Measurements from ENCODE around the gene SLC39A9. TPM values are rescaled to one million over a fixed set of nuclear protein-coding genes. Genes with fewer than 3 reads are reported as not detected.
"Not testable (repeated sequence)": the region's sequence is repeated elsewhere in the genome, so short reads cannot be mapped to it uniquely, and the experiment has no call there.

SLC39A9 gene
- total RNA-seq, 1 donor from 2014 or later: 18.0 TPM

DNA sequence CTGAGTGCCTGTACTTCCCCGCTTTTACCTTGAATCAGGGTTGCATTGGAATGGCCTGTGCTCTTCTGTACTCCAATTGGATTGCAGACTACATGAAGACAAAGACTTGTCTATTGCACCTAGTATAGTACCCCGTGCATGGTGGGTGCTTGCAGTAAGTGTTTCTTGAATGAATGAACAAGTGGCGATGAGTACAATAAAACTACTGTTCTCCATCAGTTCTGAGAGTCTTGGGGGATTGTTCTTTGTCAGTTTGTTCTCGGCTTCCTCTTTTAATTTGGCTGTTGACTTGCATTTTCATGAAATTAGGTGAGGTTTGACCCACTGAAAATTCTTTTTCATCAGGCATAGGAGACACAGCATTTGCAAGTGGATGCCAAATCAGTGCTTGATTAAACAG is 34.5 kb upstream of the SLC39A9 start:
- intact Hi-C loops (cut with DNase I): loop anchor here (1.0 kb wide), 1 partner anchor 122 kb away; no protein-coding TSS in a partner anchor
- DNase-seq (ENCODE audit: missing footprints) (no peak), ATAC-seq (no peak)

DNA sequence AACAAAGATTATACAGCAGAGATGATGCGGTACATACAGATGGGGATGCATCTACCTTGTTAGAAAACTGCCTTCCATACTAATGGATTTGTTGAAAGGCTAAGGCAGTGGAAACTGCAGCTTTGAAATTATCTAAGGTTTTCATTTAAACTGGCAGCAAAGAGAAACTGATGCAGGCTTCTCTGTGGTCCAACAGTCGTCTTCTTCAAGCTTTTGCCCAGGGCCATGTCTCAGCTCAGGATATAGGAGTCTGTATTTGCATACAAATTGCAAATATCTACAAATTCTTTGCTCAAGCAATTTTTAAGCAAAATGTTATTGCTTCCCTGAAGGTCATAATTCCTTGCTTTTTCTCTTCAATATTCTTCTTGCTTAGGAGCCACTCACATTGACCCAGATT is 34.1 kb upstream of the SLC39A9 start:
- intact Hi-C loops (cut with DNase I): no loop called here
- ATAC-seq (no peak), DNase-seq (ENCODE audit: missing footprints) (no peak)

DNA sequence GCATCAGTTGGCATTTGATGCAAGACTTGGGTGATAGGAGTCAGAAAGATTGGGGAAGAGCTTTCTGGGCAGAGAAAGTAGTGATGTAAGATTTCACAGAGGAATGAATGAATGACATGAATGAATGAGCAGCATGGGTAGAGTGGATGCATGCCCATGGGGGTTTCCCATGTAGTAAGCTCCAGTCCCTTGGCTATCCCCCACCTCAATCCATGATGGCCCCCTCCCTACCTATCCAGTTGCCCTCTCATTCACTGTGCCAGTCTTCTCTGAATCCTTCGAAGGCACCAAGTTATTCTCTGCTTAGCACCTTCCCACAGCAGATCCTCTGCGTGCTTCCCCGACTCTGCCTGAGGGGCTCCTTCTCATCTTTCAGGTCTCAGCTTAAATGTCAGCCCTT is 32.4 kb upstream of the SLC39A9 start:
- intact Hi-C loops (cut with DNase I): no loop called here
- ATAC-seq (no peak), DNase-seq (ENCODE audit: missing footprints) (no peak)

DNA sequence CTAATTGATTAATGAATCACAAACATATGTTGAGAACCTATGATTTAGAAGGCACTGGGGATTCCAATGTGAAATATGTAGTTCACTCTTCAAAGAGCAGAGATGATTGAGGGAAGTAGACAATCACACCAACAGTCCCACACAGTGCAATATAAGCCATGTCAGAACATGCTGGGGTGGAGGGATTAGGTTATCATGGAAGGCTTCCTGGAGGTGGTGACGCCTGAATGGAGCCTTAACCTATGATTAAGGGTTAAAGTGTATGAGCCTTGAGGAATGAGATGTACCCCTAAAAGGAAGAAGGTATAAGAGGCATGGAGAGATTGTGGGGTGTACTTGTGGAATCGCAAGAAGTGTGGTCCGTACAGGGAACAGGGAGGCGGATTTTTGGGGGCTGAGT is 31.7 kb upstream of the SLC39A9 start:
- ATAC-seq: no peak
- DNase-seq (ENCODE audit: missing footprints): no peak
- intact Hi-C loops (cut with DNase I): no loop called here

GRCh38 chr14:69368381-69368780 is 30.1 kb upstream of the SLC39A9 start:
- ATAC-seq: no peak

GRCh38 chr14:69370061-69370460 is 28.4 kb upstream of the SLC39A9 start:
- ATAC-seq (no peak), DNase-seq (ENCODE audit: missing footprints) (no peak)
- intact Hi-C loops (cut with DNase I): no loop called here

More at GRCh38 chr14:69368381-69368780, 30.1 kb upstream of the SLC39A9 start:
- intact Hi-C loops (cut with DNase I): no loop called here
- no peak for DNase-seq (ENCODE audit: missing footprints)

- DNase-seq (ENCODE audit: missing footprints) (no peak), ATAC-seq (no peak)
- intact Hi-C loops (cut with DNase I): no loop called here
Observed at GRCh38 chr14:69372146-69372545, 26.3 kb upstream of the SLC39A9 start.

DNA sequence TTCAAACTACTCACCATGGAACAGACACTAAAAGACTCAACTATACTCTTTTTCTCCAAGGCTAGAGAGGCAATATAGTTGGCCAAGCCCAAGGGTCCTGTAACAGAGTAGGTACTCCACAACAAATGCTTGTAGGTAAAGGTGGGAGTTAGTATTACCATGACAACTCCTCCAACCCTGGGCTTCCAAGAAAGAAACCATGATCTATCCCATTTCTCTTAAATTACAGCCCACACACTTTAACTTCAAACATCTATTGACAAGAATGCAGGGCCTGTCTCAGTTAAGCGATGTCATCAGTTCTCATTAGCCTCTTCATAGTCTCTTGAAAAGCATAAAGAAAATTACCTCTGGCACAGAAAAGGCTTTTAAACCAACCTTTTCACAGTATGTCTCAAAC is 25.4 kb upstream of the SLC39A9 start:
- ATAC-seq: no peak
- no peak for DNase-seq (ENCODE audit: missing footprints)
- intact Hi-C loops (cut with DNase I): no loop called here

- DNase-seq (ENCODE audit: missing footprints): no peak
- ATAC-seq: no peak
- intact Hi-C loops (cut with DNase I): no loop called here
Observed at GRCh38 chr14:69374235-69374634, 24.3 kb upstream of the SLC39A9 start.

DNA sequence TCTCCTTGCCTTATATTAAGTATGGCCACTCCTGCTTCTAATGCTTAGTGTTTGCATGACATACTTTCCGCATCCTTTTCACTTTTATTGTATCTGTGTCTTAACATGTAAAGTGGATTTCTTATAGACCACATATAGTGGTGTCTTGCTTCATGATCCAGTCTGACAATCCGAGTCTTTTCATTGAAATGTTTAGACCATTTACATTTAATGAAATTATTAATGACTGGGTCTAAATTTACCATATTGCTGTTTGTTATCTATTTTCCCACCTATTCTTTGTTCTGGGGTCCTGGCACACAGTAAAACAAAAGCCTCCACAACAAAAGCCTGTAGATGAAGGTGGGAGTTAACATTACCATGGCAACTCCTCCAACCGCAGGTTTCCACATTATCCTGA is 23.3 kb upstream of the SLC39A9 start:
- DNase-seq (ENCODE audit: missing footprints) (no peak), ATAC-seq (no peak)
- intact Hi-C loops (cut with DNase I): no loop called here

GRCh38 chr14:69375722-69376121 is 22.8 kb upstream of the SLC39A9 start:
- intact Hi-C loops (cut with DNase I): no loop called here

DNA sequence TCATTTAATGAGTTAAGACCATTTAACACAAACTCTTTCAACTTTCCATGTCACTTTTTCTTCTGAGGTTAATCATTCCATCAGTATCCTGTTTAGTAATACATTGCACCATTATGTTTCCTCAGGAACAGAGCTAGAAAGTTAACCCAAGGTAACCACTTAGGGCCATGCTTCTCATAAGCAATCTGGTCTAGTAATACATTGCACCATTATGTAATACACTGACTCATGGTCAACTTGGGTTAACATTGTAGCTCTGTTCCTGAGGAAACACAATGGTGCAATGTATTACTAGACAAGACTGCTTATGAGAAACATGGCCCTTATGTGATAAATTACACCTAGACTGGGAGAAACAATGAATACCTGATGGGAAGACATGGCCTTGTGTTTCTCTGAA is 22.1 kb upstream of the SLC39A9 start:
- intact Hi-C loops (cut with DNase I): no loop called here
- DNase-seq (ENCODE audit: missing footprints): no peak
- ATAC-seq: no peak

More at GRCh38 chr14:69375722-69376121, 22.8 kb upstream of the SLC39A9 start:
- DNase-seq (ENCODE audit: missing footprints) (no peak), ATAC-seq (no peak)

GRCh38 chr14:69378274-69378673 is 20.2 kb upstream of the SLC39A9 start:
- no peak for ATAC-seq
- intact Hi-C loops (cut with DNase I): no loop called here
- DNase-seq (ENCODE audit: missing footprints): no peak

GRCh38 chr14:69387311-69387710 is 11.2 kb upstream of the SLC39A9 start:
- ATAC-seq (no peak), DNase-seq (ENCODE audit: missing footprints) (no peak)
- intact Hi-C loops (cut with DNase I): no loop called here

DNA sequence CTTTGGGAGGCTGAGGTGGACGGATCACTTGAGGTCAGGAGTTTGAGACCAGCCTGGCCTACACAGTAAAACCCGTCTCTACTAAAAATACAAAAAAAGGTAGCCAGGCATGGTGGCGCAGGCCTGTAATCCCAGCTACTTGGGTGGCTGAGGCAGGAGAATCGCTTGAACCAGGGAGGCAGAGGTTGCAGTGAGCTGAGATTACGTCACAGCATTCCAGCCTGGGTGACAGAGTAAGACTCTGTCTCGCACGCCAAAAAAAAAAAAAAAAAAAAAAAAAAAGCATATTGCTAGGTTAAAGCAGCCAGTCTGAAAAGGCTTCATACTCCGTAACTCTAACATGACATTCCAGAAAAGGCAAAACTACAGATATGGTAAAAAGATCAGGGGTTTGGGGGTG is 7.1 kb upstream of the SLC39A9 start:
- intact Hi-C loops (cut with DNase I); ATAC-seq; DNase-seq (ENCODE audit: missing footprints): not testable (repeated sequence)

DNA sequence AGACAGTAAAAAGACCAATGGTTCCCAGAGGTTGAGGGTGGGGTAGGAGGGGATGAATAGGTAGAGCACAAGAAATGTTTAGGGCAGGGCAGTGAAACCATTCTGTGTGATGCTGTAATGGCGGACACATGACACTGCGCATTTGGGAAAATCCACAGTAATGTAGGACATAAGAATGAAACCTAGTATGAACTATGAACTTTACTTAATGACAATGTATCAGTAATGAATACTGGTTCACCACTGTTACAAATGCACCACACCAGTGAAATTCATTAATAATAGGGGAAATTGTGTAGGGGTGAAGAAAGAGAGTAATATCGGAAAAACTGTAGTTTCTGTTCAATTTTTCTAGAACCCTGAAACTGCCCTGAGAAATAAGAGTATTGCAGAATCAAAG is 6.0 kb upstream of the SLC39A9 start:
- ATAC-seq: no peak
- intact Hi-C loops (cut with DNase I): no loop called here
- DNase-seq (ENCODE audit: missing footprints): no peak

GRCh38 chr14:69395929-69396328 is 2.6 kb upstream of the SLC39A9 start:
- intact Hi-C loops (cut with DNase I): loop anchor here (5.0 kb wide), 1 partner anchor 371 kb away; the partner anchor contains the start of gene SRSF5
- no peak for DNase-seq (ENCODE audit: missing footprints)
- no peak for ATAC-seq

DNA sequence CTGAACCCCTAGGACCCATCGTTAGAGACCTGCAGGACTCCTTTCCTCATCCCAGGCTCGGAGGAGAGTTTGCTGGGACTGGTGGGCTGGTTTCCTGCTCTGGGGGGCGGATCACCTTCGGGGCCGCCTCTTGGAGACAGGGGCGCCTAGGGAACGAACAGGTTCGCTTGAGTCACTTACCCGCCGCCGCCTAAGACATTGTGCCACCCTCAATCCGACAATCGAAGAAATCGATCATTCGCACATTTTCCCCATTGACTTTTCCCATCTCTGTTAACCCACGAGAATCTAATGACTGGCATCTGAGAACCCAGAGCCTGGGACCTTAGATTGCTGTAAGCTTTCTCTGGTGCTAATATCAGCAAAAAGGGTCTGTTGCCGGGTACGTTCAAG is 322 bp downstream of the SLC39A9 start:
- DNase-seq (ENCODE audit: missing footprints) (no peak), ATAC-seq (no peak)
- intact Hi-C loops (cut with DNase I): loop anchor here (5.0 kb wide), 1 partner anchor 368 kb away; the partner anchor contains the start of gene SRSF5

DNA sequence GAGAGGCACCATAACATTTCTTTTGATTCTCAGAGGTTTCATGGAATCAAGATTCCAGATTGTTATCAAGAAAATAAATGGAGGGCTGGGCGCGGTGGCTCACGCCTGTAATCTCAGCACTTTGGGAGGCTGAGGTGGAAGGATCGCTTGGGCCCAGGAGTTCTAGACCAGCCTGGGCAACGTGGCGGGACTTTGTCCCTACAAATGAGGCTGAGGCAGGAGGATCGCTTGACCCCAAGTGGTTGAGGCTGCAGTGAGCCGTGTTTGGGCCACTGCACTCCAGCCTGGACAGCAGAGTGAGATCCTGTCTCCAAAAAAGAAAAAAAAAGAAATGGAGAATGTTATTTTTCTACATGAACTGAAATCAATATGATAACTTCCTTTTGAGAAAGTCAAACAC is 1.3 kb downstream of the SLC39A9 start:
- intact Hi-C loops (cut with DNase I): loop anchor here (5.0 kb wide), 1 partner anchor 368 kb away; the partner anchor contains the start of gene SRSF5
- DNase-seq (ENCODE audit: missing footprints) (no peak), ATAC-seq (no peak)

DNA sequence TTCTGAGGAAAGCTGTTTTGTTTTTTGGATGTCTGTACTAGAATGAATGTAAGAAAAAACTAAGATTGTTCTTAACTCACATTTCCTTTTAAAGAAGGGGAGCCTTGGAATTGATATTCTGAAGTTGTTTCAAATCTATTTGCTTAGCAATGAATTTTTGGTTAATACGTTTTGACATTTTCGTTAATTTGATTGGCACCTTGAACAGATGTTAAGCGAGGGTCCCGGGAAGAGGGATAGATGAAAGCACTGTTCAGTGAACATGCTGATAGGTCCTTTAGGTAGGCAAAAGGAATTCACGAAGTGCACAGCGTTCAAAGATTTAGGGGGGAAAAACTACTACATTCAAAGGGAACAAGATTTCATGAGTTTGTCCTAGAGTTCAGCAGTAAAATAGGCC is 1.7 kb downstream of the SLC39A9 start:
- DNase-seq (ENCODE audit: missing footprints): no peak
- intact Hi-C loops (cut with DNase I): no loop called here
- ATAC-seq: no peak

DNA sequence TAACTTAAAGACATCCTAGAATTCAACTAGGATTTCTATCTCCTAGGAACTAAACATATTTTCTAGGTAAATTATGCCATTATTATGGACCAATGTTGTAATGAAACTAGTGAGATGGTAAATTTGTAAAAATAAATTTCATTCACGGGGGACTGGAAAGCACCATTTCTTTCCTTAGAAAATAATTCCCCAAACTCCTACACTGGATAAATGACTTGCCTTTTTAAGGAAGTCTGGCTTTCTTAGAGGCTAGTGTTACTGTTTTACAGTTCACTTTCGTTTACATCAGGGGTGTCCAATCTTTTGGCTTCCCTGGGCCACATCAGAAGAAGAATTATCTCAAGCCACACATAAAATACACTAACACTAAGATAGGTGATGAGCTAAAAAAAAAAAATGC is 3.3 kb downstream of the SLC39A9 start:
- intact Hi-C loops (cut with DNase I): no loop called here
- DNase-seq (ENCODE audit: missing footprints): no peak
- ATAC-seq: no peak
